HepG2 (cell line): ENCODE measurements around the gene PFDN2. TPM values are rescaled to one million over a fixed set of nuclear protein-coding genes. Genes with fewer than 3 reads are reported as not detected.
A peak's percentile ranks its signal among the peaks of the same experiment; 100 is the strongest.

ENCODE experiments used
- DDIT3 ChIP-seq: sonication (generic); formaldehyde crosslinking; IDR thresholded peaks from 2 replicates; pipeline ENCODE4 v1.4.0; 2020; ENCODE audit warnings: mild to moderate bottlenecking, missing genetic modification reagents
- FOXA1 ChIP-seq, 2 experiments: fragments of 450-650 bp in 1 of 2; sonication (generic) in 1 of 2; formaldehyde crosslinking in 1 of 2; IDR thresholded peaks; 2 replicates each; pipeline versions ENCODE4 v1.4.0 to v1.6.1; 2016 to 2020; ENCODE audit warnings: missing genetic modification reagents in 1 of 2
- HOXA3 ChIP-seq: sonication (generic); formaldehyde crosslinking; IDR thresholded peaks from 2 replicates; pipeline ENCODE4 v1.5.0; 2020; ENCODE audit warnings: missing genetic modification reagents
- KMT2A ChIP-seq: sonication (generic); formaldehyde crosslinking; IDR thresholded peaks from 2 replicates; pipeline ENCODE4 v1.4.0; 2020; ENCODE audit warnings: missing genetic modification reagents
- TBP ChIP-seq: sonication (generic); formaldehyde crosslinking; IDR thresholded peaks from 2 replicates; pipeline ENCODE4 v1.5.0; 2020; ENCODE audit warnings: missing genetic modification reagents
- TEAD2 ChIP-seq: sonication (generic); formaldehyde crosslinking; IDR thresholded peaks from 2 replicates; pipeline ENCODE4 v1.9.0; 2021; ENCODE audit warnings: missing genetic modification reagents
- THAP8 ChIP-seq: sonication (generic); formaldehyde crosslinking; IDR thresholded peaks from 2 replicates; pipeline ENCODE4 v1.5.1; 2020; ENCODE audit warnings: missing genetic modification reagents, mild to moderate bottlenecking, borderline replicate concordance
- ZBTB40 ChIP-seq, 2 experiments: fragments of 450-650 bp in 1 of 2; sonication (generic) in 1 of 2; formaldehyde crosslinking in 1 of 2; IDR thresholded peaks; 2 replicates each; pipeline versions ENCODE4 v1.6.1 to v1.8.0; 2016 to 2022; ENCODE audit warnings: antibody characterized with exemption in 1 of 2, mild to moderate bottlenecking in 1 of 2, missing genetic modification reagents in 1 of 2
- ZBTB7B ChIP-seq: sonication (generic); formaldehyde crosslinking; IDR thresholded peaks from 2 replicates; pipeline ENCODE4 v1.4.0; 2020; ENCODE audit warnings: missing genetic modification reagents
- ZKSCAN8 ChIP-seq: IDR thresholded peaks from 2 replicates; pipeline ENCODE4 v1.6.1; 2016; ENCODE audit warnings: borderline replicate concordance, missing genetic modification reagents, missing compliant biosample characterization
- ZNF180 ChIP-seq: sonication (generic); formaldehyde crosslinking; IDR thresholded peaks from 2 replicates; pipeline ENCODE4 v1.4.0; 2020; ENCODE audit warnings: low read depth, missing genetic modification reagents, borderline replicate concordance
- ZNF75D ChIP-seq: sonication (generic); formaldehyde crosslinking; IDR thresholded peaks from 2 replicates; pipeline ENCODE4 v1.8.1; 2023; ENCODE audit warnings: missing genetic modification reagents, mild to moderate bottlenecking, borderline replicate concordance
- ZNF792 ChIP-seq: IDR thresholded peaks from 2 replicates; pipeline ENCODE4 v1.6.1; 2016
- ZNF850 ChIP-seq: sonication (generic); formaldehyde crosslinking; conservative IDR thresholded peaks from 2 replicates; pipeline ENCODE4 v1.9.0; 2021; ENCODE audit warnings: mild to moderate bottlenecking, missing genetic modification reagents
- polyA plus RNA-seq, 8 experiments: library from polyadenylated mRNA; depleted of rRNA in 3 of 8; stranded (reverse) in 7 of 8; unstranded in 1 of 8; fragments of >200 nt; fragmentation: Illumina TruSeq in 4 of 8; extraction: Trizol in 4 of 8; gene quantifications; 2 replicates each; pipeline versions ENCODE4 v1.2.1 to v1.2.3, GENCODE V29; 2011 to 2016; ENCODE audit warnings: low read depth in 4 of 8, missing spikeins in 1 of 8, mixed read lengths in 1 of 8; ENCODE audit not compliant: insufficient read depth in 1 of 8
- total RNA-seq, 5 experiments: library from RNA; depleted of rRNA; stranded (reverse); fragments of >200 nt; fragmentation: Illumina TruSeq; extraction: Trizol; gene quantifications; 2 replicates each; pipeline ENCODE4 v1.2.3, GENCODE V29; 2016; ENCODE audit warnings: low read depth in 1 of 5
- TF ChIP-seq, protein P1 (sequence below): sonication (generic); formaldehyde crosslinking; IDR thresholded peaks from 2 replicates; pipeline ENCODE4 v1.5.0; 2020; ENCODE audit warnings: missing genetic modification reagents
- TF ChIP-seq, protein P2 (sequence below): sonication (generic); formaldehyde crosslinking; IDR thresholded peaks from 2 replicates; pipeline ENCODE4 v1.8.1; 2023; ENCODE audit warnings: missing genetic modification reagents, mild to moderate bottlenecking, borderline replicate concordance
- TF ChIP-seq, protein P3 (sequence below): sonication (generic); formaldehyde crosslinking; IDR thresholded peaks from 2 replicates; pipeline ENCODE4 v1.4.0; 2020; ENCODE audit warnings: missing genetic modification reagents

PFDN2 gene
- total and polyA plus RNA-seq, 2 of the 13 experiments (the other 11 are each of a cell fraction or from before 2014, with no cell fraction given) = 62.6 to 63.6 TPM

DNA sequence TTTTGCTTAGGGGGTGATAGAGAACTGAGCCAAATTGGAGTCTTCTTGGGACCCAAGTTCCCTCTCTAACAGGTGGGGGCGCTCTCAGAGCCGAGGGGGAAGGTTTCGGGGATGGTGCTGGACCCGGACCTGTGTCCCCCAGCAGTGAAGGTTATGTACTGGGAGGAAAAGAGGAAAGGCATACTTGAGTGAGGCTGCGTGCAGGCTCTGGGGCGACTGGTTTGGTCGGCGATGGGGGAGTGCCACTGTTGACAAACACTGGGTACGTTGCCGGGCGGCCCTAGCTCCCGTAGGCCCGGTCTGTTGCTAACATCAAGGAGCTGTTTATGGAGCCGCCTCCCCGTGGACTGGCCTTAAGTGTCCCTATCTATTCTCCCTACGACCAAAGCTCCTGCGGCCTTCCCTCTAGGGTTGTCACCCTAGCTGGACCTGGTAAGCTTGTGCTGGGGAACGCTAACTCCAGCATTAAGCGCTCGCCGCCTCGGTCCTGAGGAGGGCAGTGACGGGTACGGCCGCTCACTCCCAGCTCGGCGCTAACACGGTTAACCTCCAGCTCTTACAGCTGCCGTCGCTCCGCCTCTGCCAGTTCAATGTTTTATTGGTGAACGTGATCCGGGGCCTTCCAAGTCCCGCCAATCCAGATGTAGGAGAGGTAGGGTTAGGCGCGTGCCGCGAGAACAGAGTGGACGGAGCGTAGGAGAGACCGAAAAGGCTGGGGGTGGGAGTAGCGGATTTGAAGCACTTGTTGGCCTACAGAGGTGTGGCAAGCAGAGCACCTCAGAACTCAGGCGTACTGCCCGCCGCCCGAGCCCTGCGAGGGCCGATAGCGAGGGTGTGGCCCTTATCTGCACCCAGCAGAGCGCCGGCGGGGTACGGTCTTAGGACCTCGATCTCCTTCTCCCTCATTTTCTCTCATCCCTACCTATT is 48.2 kb upstream of the PFDN2 start, which contains the start of gene PPOX (continued):
- no peak for TF ChIP-seq ZBTB40 (IDR thresholded peaks at IDR 0.05)
- TF ChIP-seq ZBTB40 (CRISPR knock-in tag; IDR thresholded peaks at IDR 0.05) = peak; percentile 41; the same call in 1 of the 2 replicates
- no peak for TF ChIP-seq TEAD2
- TF ChIP-seq FOXA1 (IDR thresholded peaks at IDR 0.05) = no peak
- TF ChIP-seq FOXA1 (CRISPR knock-in tag; IDR thresholded peaks at IDR 0.05) = peak; percentile 65
- TF ChIP-seq, protein P1, sequence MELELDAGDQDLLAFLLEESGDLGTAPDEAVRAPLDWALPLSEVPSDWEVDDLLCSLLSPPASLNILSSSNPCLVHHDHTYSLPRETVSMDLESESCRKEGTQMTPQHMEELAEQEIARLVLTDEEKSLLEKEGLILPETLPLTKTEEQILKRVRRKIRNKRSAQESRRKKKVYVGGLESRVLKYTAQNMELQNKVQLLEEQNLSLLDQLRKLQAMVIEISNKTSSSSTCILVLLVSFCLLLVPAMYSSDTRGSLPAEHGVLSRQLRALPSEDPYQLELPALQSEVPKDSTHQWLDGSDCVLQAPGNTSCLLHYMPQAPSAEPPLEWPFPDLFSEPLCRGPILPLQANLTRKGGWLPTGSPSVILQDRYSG (CRISPR knock-in tag) = no peak
- TF ChIP-seq ZKSCAN8 (CRISPR knock-in tag) = peak; percentile 60; the same call in 1 of the 2 replicates
- TF ChIP-seq HOXA3 (CRISPR knock-in tag) = peak; percentile 67
- TF ChIP-seq THAP8 = no peak
- TF ChIP-seq DDIT3 = no peak
- TF ChIP-seq, protein P2, sequence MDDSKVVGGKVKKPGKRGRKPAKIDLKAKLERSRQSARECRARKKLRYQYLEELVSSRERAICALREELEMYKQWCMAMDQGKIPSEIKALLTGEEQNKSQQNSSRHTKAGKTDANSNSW (CRISPR knock-in tag) = no peak
- no peak for TF ChIP-seq TBP (CRISPR knock-in tag)
- no peak for TF ChIP-seq ZNF180 (CRISPR knock-in tag)
- TF ChIP-seq ZNF850 (CRISPR knock-in tag) = no peak
- TF ChIP-seq ZNF75D (CRISPR knock-in tag) = no peak
- TF ChIP-seq, protein P3, sequence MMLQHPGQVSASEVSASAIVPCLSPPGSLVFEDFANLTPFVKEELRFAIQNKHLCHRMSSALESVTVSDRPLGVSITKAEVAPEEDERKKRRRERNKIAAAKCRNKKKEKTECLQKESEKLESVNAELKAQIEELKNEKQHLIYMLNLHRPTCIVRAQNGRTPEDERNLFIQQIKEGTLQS (CRISPR knock-in tag) = no peak; the same call in 1 of the 2 replicates
- peak; percentile 17; the same call in 1 of the 2 replicates for TF ChIP-seq ZBTB7B (CRISPR knock-in tag)
- no peak for TF ChIP-seq ZNF792 (CRISPR knock-in tag)
- TF ChIP-seq KMT2A (CRISPR knock-in tag) = peak; percentile 82; the same call in 1 of the 2 replicates
